MM.1S (cell line): ENCODE measurements around the gene NXF1.

Source experiments
- EZH2 ChIP-seq: fragments of 300-600 bp; sonication (generic); optimal IDR thresholded peaks from 2 replicates; pipeline ENCODE3; 2017; ENCODE audit warnings: low read depth, mild to moderate bottlenecking, antibody characterized with exemption, low read length, mixed read lengths
- EZH2phosphoT487 ChIP-seq: fragments of 300-600 bp; sonication (generic); IDR thresholded peaks from 2 replicates; pipeline ENCODE4 v1.6.1; 2018; ENCODE audit warnings: antibody characterized with exemption, low read length
- TF ChIP-seq, protein P1 (sequence below): fragments of 300-600 bp; sonication (generic); IDR thresholded peaks from 2 replicates; pipeline ENCODE4 v1.5.1; 2016; ENCODE audit warnings: antibody characterized with exemption, low read length, mixed read lengths

DNA sequence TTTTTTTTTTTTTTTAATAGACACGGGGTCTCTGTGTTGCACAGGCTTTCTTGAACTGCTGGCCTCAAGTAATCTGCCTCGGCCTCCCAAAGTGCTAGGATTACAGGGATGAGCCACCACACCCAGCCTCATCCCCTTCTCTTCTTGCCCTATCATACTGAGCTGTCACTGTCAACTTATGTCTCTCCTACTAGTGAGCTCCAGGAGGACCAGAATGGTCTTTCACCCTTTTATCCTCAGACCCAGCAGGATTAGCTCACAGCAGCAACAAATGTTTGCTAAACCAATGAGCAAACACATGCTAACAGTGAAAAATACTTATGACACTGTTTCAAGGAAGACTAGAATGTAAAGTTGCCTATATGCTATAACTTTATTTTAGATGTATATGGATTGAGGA is 6.4 kb upstream of the NXF1 start:
- TF ChIP-seq EZH2 = no peak
- TF ChIP-seq, protein P1, sequence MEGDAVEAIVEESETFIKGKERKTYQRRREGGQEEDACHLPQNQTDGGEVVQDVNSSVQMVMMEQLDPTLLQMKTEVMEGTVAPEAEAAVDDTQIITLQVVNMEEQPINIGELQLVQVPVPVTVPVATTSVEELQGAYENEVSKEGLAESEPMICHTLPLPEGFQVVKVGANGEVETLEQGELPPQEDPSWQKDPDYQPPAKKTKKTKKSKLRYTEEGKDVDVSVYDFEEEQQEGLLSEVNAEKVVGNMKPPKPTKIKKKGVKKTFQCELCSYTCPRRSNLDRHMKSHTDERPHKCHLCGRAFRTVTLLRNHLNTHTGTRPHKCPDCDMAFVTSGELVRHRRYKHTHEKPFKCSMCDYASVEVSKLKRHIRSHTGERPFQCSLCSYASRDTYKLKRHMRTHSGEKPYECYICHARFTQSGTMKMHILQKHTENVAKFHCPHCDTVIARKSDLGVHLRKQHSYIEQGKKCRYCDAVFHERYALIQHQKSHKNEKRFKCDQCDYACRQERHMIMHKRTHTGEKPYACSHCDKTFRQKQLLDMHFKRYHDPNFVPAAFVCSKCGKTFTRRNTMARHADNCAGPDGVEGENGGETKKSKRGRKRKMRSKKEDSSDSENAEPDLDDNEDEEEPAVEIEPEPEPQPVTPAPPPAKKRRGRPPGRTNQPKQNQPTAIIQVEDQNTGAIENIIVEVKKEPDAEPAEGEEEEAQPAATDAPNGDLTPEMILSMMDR = no peak
- no peak for TF ChIP-seq EZH2phosphoT487
